Vagina (tissue), 2 donors: Measurements from ENCODE around the gene KCTD7.
"Not testable (repeated sequence)": the region's sequence is repeated elsewhere in the genome, so short reads cannot be mapped to it uniquely, and the experiment has no call there.

Experiments used
- POLR2AphosphoS5 ChIP-seq, 2 donors: sonication (generic); formaldehyde crosslinking; IDR thresholded peaks; one replicate each; pipeline ENCODE4 v1.9.0; 2017; ENCODE audit warnings: antibody characterized with exemption in 2 of 2, mild to moderate bottlenecking in 2 of 2, low read depth in 1 of 2; ENCODE audit not compliant: insufficient read depth in 1 of 2
- TF ChIP-seq, protein P1 (sequence below), 3 experiments: fragments of 450-650 bp in 2 of 3; fragments of 200-600 bp in 1 of 3; sonication (generic) in 1 of 3; IDR thresholded peaks; one replicate each; pipeline ENCODE4 v1.5.1; 2017 to 2019; ENCODE audit warnings: antibody characterized with exemption in 3 of 3, mild to moderate bottlenecking in 2 of 3, moderate library complexity in 2 of 3

DNA sequence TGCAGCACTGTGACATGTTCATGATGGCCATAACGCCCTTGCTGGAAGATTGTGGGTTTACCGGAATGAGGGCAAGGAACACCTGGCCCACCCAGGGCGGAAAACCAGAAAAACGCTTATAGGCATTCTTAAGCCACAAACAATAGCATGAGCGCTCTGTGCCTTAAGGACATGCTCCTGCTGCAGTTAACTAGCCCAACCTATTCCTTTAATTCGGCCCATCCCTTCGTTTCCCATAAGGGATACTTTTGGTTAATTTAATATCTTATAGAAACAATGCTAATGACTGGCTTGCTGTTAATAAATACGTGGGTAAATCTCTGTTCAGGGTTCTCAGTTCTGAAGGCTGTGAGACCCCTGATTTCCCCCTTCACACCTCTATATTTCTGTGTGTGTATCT, 34.6 kb upstream of the KCTD7 start:
- TF ChIP-seq, protein P1, sequence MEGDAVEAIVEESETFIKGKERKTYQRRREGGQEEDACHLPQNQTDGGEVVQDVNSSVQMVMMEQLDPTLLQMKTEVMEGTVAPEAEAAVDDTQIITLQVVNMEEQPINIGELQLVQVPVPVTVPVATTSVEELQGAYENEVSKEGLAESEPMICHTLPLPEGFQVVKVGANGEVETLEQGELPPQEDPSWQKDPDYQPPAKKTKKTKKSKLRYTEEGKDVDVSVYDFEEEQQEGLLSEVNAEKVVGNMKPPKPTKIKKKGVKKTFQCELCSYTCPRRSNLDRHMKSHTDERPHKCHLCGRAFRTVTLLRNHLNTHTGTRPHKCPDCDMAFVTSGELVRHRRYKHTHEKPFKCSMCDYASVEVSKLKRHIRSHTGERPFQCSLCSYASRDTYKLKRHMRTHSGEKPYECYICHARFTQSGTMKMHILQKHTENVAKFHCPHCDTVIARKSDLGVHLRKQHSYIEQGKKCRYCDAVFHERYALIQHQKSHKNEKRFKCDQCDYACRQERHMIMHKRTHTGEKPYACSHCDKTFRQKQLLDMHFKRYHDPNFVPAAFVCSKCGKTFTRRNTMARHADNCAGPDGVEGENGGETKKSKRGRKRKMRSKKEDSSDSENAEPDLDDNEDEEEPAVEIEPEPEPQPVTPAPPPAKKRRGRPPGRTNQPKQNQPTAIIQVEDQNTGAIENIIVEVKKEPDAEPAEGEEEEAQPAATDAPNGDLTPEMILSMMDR (IDR thresholded peaks at IDR 0.05): not testable (repeated sequence)
- not testable (repeated sequence) for TF ChIP-seq POLR2AphosphoS5 (IDR thresholded peaks at IDR 0.05; ENCODE audit: insufficient read depth in 1 of 2, low read depth in 1 of 2)
